Prostate gland (tissue), 2 donors: ENCODE measurements around the gene RGS3. TPM values are rescaled to one million over a fixed set of nuclear protein-coding genes. Genes with fewer than 3 reads are reported as not detected.

Experiments
- DNase-seq: peaks from one replicate; pipeline ENCODE4 v3.0.0-alpha.2; 2019; ENCODE audit warnings: low spot score
- H3K27ac ChIP-seq, 2 donors: fragments of 200-600 bp; sonication (generic); 2 replicates each; pipeline ENCODE4 v1.5.1; 2017 to 2019
- H3K27me3 ChIP-seq: fragments of 200-600 bp; sonication (generic); replicated peaks from 2 replicates; pipeline ENCODE4 v1.5.1; 2019; ENCODE audit not compliant: insufficient read depth
- H3K36me3 ChIP-seq, 2 donors: fragments of 200-600 bp; sonication (generic); 1 replicate in 1 of 2; 2 replicates in 1 of 2; pipeline versions ENCODE4 v1.5.1 to v1.8.1; 2017 to 2019
- H3K4me1 ChIP-seq: fragments of 200-600 bp; sonication (generic); replicated peaks from 2 replicates; pipeline ENCODE4 v1.5.1; 2019
- H3K4me3 ChIP-seq, 2 donors: fragments of 200-600 bp; sonication (generic); 2 replicates each; pipeline ENCODE4 v1.5.1; 2017 to 2019
- H3K9me3 ChIP-seq: fragments of 200-600 bp; sonication (generic); 2 replicates; pipeline ENCODE4 v1.5.1; 2017
- POLR2A ChIP-seq: fragments of 450-650 bp; IDR thresholded peaks from one replicate; pipeline ENCODE4 v1.6.1; 2016; ENCODE audit warnings: antibody characterized with exemption, mild to moderate bottlenecking
- POLR2AphosphoS5 ChIP-seq: sonication (generic); formaldehyde crosslinking; IDR thresholded peaks from one replicate; pipeline ENCODE4 v1.6.1; 2017; ENCODE audit warnings: antibody characterized with exemption
- WGBS: methylation state at CpG from one replicate; pipeline ENCODE4 v1.1.5; 2018; 5-methylcytosine and 5-hydroxymethylcytosine counted together
- intact Hi-C: fragments of 100-400 bp; cut with DNase I; formaldehyde crosslinking; loops from one replicate; pipeline ENCODE4 v1.14.2; 2022
- total RNA-seq, 2 donors: library from RNA; depleted of rRNA; stranded (reverse); fragments of >200 nt; gene quantifications; one replicate each; pipeline ENCODE4 v1.1.0, GENCODE V29; 2016
- TF ChIP-seq, protein P1 (sequence below), 4 experiments: fragments of 200-600 bp in 2 of 4; fragments of 450-650 bp in 2 of 4; sonication (generic) in 2 of 4; IDR thresholded peaks; 1 replicate in 3 of 4; 2 replicates in 1 of 4; pipeline ENCODE4 v1.5.1; 2016 to 2019; ENCODE audit warnings: antibody characterized with exemption in 4 of 4, mild to moderate bottlenecking in 2 of 4, moderate library complexity in 2 of 4

Gene RGS3
- total RNA-seq, 2 donors from 2014 or later: 26.5 to 98.9 TPM

DNA sequence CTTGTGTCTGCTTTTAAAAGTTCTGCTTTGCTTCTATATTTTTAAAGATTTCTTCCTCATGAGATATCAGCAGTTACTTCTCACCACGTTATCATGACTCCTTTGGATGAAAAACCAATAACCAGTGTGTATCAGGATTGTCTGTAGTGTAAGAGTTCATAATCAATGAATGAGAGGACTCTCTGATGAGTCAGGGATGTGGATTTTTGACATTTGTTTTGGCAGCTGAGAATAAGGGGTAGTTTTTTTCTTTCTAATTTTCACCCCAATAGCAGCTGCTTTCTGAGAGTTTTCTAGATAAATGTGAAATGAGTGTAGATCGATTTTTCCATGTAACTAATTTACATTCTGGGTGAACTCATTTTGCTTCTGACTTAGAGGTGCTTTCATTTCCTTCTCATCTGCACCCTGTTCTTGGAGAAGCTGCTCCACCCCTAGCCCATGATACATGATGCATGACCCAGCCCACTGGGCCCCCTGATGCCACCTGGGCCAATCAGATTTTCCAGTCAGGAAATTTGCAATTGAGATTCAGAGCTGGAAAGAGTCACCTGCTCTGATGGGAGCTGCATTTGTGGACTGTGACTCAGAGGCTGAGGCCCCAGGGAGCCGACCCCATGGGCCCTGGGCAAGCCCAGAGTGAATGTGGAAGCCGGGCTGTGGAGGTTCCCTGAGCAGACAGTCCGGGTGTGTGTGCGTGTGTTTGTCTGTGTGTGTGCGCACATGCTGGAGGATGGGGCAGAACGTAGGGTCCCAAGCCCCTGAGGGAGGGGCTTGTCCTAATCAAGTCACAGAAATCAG, 159.3 kb downstream of the RGS3 start:
- Histone ChIP-seq H3K9me3 (no peaks in the 10 kb centered on the region), H3K36me3 (no peaks in the 10 kb centered on the region), H3K4me1 (no peaks in the 10 kb centered on the region), H3K27ac (no peak overlapping the region), H3K27me3 (no peaks in the 10 kb centered on the region), H3K4me3 (no peak overlapping the region)
- intact Hi-C loops: no loop called here
- DNase-seq: no peak
- 73% methylated on average over 8 of the region's 8 CpGs for WGBS
- TF ChIP-seq, protein P1, sequence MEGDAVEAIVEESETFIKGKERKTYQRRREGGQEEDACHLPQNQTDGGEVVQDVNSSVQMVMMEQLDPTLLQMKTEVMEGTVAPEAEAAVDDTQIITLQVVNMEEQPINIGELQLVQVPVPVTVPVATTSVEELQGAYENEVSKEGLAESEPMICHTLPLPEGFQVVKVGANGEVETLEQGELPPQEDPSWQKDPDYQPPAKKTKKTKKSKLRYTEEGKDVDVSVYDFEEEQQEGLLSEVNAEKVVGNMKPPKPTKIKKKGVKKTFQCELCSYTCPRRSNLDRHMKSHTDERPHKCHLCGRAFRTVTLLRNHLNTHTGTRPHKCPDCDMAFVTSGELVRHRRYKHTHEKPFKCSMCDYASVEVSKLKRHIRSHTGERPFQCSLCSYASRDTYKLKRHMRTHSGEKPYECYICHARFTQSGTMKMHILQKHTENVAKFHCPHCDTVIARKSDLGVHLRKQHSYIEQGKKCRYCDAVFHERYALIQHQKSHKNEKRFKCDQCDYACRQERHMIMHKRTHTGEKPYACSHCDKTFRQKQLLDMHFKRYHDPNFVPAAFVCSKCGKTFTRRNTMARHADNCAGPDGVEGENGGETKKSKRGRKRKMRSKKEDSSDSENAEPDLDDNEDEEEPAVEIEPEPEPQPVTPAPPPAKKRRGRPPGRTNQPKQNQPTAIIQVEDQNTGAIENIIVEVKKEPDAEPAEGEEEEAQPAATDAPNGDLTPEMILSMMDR (IDR thresholded peaks at IDR 0.05): no peak
- TF ChIP-seq POLR2AphosphoS5: no peak
- TF ChIP-seq POLR2A: no peak

- intact Hi-C loops: no loop called here
- DNase-seq: no peak
- 89% methylated on average over 9 of the region's 9 CpGs for WGBS
- Histone ChIP-seq H3K4me3 (no peak overlapping the region), H3K36me3 (no peaks in the 10 kb centered on the region), H3K27me3 (no peaks in the 10 kb centered on the region), H3K4me1 (no peaks in the 10 kb centered on the region), H3K27ac (no peak overlapping the region), H3K9me3 (no peaks in the 10 kb centered on the region)
- TF ChIP-seq POLR2AphosphoS5 (no peak), POLR2A (no peak)
- TF ChIP-seq, protein P1 (IDR thresholded peaks at IDR 0.05): no peak
Observed at GRCh38 chr9:113623851-113624485, 160.4 kb downstream of the RGS3 start.

GRCh38 chr9:113624721-113625120, 161.2 kb downstream of the RGS3 start:
- intact Hi-C loops: no loop called here
- Histone ChIP-seq H3K27me3 (no peaks in the 10 kb centered on the region), H3K27ac (no peak overlapping the region), H3K9me3 (no peaks in the 10 kb centered on the region), H3K4me3 (no peak overlapping the region), H3K36me3 (no peaks in the 10 kb centered on the region), H3K4me1 (no peaks in the 10 kb centered on the region)
- 82% methylated on average over 9 of the region's 9 CpGs for WGBS
- no peak for DNase-seq
- TF ChIP-seq, protein P1 (IDR thresholded peaks at IDR 0.05): no peak
- TF ChIP-seq POLR2AphosphoS5: no peak
- no peak for TF ChIP-seq POLR2A

DNA sequence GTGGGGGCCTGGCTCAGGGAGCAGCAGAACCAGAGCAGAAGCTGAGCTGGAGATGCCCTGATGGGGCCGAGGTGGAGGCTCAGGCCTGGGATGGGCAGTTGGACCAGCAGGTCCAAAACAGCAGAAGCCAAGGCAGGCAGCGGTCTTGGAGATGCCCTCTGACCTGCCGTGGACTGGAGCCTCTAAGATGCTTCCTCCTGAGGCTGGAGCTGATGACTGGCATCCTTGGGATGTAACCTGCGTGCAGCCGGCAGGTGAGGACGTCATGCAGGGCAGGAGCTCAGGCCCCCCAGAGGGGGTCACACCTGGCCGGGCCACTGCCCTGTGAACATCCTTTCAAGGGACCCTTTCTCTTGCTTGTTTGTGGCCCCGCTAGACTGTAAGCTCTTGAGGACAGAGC, 162.0 kb downstream of the RGS3 start:
- intact Hi-C loops: no loop called here
- H3K4me1 ChIP-seq: no peaks in the 10 kb centered on the region
- no peak overlapping the region for H3K27ac ChIP-seq
- no peaks in the 10 kb centered on the region for H3K27me3 ChIP-seq
- TF ChIP-seq POLR2AphosphoS5: no peak
- TF ChIP-seq, protein P1 (IDR thresholded peaks at IDR 0.05): no peak
- TF ChIP-seq POLR2A: no peak
- H3K4me3 ChIP-seq: no peak overlapping the region
- no peak for DNase-seq
- no peaks in the 10 kb centered on the region for H3K36me3 ChIP-seq
- H3K9me3 ChIP-seq: no peaks in the 10 kb centered on the region
- 96% methylated on average over 8 of the region's 8 CpGs for WGBS
